ENCODE measurements around the gene TBX10. TPM values are rescaled to one million over a fixed set of nuclear protein-coding genes. Genes with fewer than 3 reads are reported as not detected.
A peak's percentile ranks its signal among the peaks of the same experiment; 100 is the strongest.
"Not testable (repeated sequence)": the region's sequence is repeated elsewhere in the genome, so short reads cannot be mapped to it uniquely, and the experiment has no call there.

TBX10 gene
- total RNA-seq, 1 experiment from 2014 or later = not detected

- no peak for DNase-seq (ENCODE audit: low read depth)
Observed at GRCh38 chr11:67664696-67665540, 25.4 kb upstream of the TBX10 start.

GRCh38 chr11:67664213-67664585 lies 24.6 kb upstream of the TBX10 start:
- no peak for DNase-seq (ENCODE audit: low read depth)

DNA sequence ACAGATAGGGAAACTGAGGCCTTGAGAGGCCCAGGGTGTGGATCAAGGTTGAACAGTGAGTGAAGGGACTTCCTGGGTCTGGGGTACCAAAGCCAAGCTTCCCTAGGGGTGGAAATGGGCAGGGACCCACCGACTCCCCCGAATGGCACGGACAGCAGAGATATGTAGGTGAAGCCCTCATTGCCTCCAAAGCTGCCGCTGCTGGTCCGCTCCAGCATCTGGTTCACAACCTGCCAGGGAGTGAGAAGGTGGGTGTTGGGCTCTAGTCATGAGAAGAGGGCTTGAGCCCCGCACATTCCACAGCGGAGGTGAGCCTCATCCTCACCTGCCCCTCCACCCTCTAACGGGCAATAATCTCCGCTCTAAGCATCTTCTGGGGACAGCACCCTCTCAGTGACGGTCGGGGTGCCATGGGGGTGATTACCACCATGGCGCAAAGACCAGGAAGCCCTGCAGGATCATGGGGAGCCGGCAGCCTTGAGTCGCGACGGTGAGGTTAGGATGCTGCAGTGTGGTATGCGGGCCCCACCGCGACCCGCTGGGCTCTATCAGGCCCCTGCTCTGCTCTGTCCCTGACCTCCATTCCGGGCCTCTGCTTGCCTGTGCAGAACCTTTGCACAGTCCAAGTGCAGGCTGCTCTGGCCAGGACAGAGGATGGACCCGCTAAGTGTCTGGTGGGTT lies 24.1 kb upstream of the TBX10 start:
- no peak for DNase-seq (ENCODE audit: low read depth)

GRCh38 chr11:67662835-67663531 lies 23.4 kb upstream of the TBX10 start:
- no peak for DNase-seq (ENCODE audit: low read depth)

DNA sequence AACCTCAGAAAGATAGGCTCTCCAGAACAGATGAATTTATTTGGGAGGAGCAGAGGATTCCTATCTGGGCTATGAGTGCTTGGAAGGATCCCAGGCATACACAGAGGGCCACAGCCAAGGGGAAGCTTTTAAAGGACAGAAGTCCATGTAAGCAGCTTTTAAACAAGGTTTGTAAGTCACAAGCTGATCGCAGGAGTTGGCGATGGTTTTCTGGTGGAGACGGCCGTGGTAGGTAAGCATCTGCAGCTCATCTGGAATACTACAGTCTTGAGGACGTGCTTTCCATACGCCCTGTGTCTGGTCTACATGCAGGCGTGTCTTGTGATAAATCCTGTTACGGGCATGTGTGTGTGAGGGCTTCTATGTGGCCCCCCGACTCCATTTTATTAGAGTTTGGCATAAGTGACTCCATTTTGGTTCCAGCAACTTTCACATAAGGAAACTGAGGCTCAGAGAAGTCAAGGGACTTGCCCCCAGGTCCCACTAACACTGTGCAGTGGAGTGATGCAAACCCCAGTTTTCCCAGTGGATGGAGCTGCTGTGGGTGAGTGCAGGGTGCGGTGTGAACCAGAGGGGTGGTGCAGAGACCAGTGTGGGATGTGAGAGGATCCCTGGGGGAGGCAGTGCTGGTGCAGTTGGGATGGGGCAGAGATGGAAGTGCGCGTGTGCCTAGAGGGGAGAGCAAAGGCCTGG lies 22.7 kb upstream of the TBX10 start:
- DNase-seq (ENCODE audit: low read depth) = no peak

DNA sequence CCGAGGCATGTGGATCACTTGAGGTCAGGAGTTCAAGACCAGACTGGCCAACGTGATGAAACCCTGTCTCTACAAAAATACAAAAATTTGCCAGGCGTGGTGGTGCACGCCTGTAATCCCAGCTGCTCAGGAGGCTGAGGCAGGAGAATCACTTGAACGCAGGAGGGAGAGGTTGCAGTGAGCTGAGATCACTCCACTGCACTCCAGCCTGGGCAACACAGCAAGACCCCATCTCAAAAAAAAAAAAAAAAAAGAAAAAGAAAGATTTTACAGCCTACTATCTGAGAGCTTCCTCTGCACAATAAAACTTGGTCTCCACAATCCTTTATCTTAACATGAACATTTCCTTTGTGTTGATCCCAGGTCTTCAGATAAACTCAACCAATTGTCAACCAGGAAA lies 21.2 kb upstream of the TBX10 start:
- not testable (repeated sequence) for DNase-seq (ENCODE audit: low read depth)

- not testable (repeated sequence) for DNase-seq (ENCODE audit: low read depth)
Observed at GRCh38 chr11:67659651-67660165, 20.1 kb upstream of the TBX10 start.

GRCh38 chr11:67657300-67657699 lies 17.7 kb upstream of the TBX10 start:
- no peak for DNase-seq (ENCODE audit: low read depth)

- no peak for DNase-seq (ENCODE audit: low read depth)
Observed at GRCh38 chr11:67656278-67656922, 16.8 kb upstream of the TBX10 start.

GRCh38 chr11:67654225-67654624 lies 14.7 kb upstream of the TBX10 start:
- DNase-seq (ENCODE audit: low read depth) = no peak

DNA sequence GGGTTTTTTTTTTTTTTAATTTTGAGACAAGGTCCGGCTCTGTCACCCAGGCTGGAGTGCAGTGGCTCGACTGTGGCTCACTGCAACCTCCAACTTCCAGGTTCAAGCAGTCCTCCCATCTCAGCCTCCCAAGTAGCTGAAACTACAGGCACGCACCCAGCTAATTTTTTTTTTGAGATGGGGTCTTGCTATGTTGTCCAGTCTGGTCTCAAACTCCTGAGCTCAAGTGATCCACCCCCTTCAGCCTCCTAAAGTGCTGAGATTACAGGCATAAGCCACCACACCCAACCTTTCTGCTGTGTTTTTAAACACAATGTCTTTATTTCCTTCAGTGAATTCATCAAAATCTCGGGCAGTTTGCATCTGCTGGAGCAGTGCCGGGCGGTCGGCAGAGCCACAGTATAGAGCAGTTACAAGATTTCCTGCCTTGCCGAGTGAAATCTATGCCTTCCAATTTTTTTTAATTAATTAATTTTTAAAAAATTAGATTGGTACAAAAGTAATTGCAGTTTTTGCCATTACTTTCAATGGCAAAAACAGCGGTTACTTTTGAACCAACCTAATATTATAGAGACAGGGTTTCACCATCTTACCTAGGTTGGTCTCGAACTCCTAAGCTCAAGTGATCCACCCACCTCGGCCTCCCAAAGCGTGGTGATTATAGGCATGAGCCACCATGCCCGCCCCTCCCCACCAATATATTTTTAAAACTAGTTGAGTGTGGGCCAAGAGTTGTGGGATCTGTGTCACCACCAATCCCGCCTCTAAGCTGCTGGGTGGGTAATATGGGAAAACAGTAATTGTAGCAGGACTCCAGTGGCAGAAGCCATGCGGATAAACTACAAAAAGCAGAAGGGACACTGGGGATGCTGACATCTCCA lies 13.6 kb upstream of the TBX10 start:
- DNase-seq (ENCODE audit: low read depth) = no peak

GRCh38 chr11:67651976-67652781 lies 12.6 kb upstream of the TBX10 start:
- DNase-seq (ENCODE audit: low read depth) = no peak

- DNase-seq (ENCODE audit: low read depth) = no peak
Observed at GRCh38 chr11:67649634-67650510, 10.3 kb upstream of the TBX10 start.

DNA sequence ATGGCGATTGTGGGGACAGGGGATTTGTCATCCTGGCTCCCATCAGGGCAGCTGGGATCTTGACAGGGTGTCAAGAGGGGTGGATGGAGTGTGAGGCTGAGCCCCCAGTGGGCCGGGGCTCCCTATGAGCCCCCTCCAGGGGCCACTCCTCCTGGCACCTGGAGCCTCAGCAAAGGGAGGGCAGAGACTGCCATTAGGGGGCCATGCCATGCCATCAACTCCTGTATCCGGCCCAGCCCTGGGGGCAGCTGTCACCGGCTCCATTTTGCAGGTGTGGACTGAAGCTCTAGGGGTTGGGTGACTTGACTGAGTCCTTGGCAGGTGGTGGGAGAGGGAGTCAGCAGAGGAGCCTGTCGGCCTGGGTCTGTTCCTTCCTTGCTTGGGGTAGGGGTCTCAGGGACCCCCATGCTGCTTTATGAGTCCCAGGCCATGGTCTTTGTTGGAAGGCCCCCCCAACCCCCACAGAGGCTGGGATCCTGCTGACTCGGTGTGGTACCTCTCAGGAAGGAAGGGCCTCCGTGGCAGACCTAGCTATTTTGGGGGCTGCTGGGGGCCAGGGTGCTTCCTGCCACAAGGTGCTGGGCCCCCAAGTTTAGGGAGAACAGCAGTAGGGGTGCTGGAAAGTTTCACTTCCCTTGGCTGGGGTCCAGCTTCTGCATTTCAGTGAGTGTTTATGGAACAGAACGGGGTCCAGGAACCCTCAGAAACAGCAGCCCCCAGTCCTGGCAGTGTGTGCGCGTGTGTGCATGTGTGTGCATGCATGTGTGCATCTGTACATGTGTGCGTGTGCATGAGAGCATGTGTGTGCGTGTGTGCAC lies 9.4 kb upstream of the TBX10 start:
- no peak for DNase-seq (ENCODE audit: low read depth)

GRCh38 chr11:67648140-67648795 lies 8.7 kb upstream of the TBX10 start:
- peak; percentile 49 for DNase-seq (ENCODE audit: low read depth)

DNA sequence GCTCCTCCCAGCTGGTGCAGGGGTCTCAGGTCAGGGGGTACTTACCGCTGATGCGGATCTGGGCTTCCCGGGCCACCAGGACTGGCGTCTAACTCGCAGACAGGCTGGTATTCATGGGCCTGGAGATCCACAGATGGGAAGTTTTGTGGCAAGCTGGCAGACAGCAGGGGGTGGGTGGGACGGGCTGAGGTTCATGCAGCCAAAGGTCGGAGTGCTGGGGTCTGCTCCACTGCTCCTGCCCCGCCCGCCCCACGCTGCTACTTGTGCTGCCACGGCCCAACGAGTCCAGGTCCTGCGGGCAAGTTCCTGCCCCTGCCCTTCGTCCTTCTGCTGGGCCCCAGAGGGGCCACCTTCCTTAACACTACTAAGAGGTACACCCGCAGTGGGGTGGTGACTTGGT lies 7.9 kb upstream of the TBX10 start:
- DNase-seq (ENCODE audit: low read depth) = no peak

Data from HT1080 (cell line).